GM19238 (cell line): ENCODE results near the gene RBBP5.

Experiments used
- DNase-seq: peaks from one replicate; pipeline ENCODE4 v3.0.0; 2011; ENCODE audit warnings: low spot score; ENCODE audit not compliant: insufficient read length

Gene RBBP5

GRCh38 chr1:205075642-205076155 is 46.1 kb downstream of the RBBP5 start:
- DNase-seq: no peak

- no peak for DNase-seq
These were observed 47.3 kb downstream of the RBBP5 start for GRCh38 chr1:205074513-205074912.

GRCh38 chr1:205074084-205074483 is 47.7 kb downstream of the RBBP5 start:
- DNase-seq: no peak

- no peak for DNase-seq
These were observed 48.3 kb downstream of the RBBP5 start for GRCh38 chr1:205073511-205073910.

GRCh38 chr1:205072881-205073280 is 48.9 kb downstream of the RBBP5 start:
- DNase-seq: no peak

- DNase-seq: no peak
These were observed 49.5 kb downstream of the RBBP5 start for GRCh38 chr1:205072286-205072685.

GRCh38 chr1:205071801-205072200 is 50.0 kb downstream of the RBBP5 start:
- DNase-seq: no peak

- DNase-seq: no peak
These were observed 50.8 kb downstream of the RBBP5 start for GRCh38 chr1:205071028-205071409.

- DNase-seq: no peak
These were observed 52.2 kb downstream of the RBBP5 start for GRCh38 chr1:205069371-205070125.

GRCh38 chr1:205068457-205069040 is 53.2 kb downstream of the RBBP5 start:
- no peak for DNase-seq

- no peak for DNase-seq
These were observed 53.8 kb downstream of the RBBP5 start for GRCh38 chr1:205068001-205068400.

GRCh38 chr1:205067031-205067430 is 54.7 kb downstream of the RBBP5 start:
- DNase-seq: no peak

GRCh38 chr1:205066141-205066818 is 55.5 kb downstream of the RBBP5 start:
- DNase-seq: no peak

- no peak for DNase-seq
These were observed 56.1 kb downstream of the RBBP5 start for GRCh38 chr1:205065666-205066065.

- no peak for DNase-seq
These were observed 56.9 kb downstream of the RBBP5 start for GRCh38 chr1:205064741-205065316.

GRCh38 chr1:205064301-205064700 is 57.5 kb downstream of the RBBP5 start:
- no peak for DNase-seq

GRCh38 chr1:205062895-205063294 is 58.9 kb downstream of the RBBP5 start:
- no peak for DNase-seq

GRCh38 chr1:205062319-205062718 is 59.5 kb downstream of the RBBP5 start:
- DNase-seq: no peak

- peak; percentile 70 for DNase-seq
These were observed 60.1 kb downstream of the RBBP5 start for GRCh38 chr1:205061665-205062069.

- no peak for DNase-seq
These were observed 60.6 kb downstream of the RBBP5 start for GRCh38 chr1:205061227-205061626.

- DNase-seq: no peak
These were observed 61.0 kb downstream of the RBBP5 start for GRCh38 chr1:205060746-205061145.

- no peak for DNase-seq
These were observed 62.1 kb downstream of the RBBP5 start for GRCh38 chr1:205059660-205060059.
